GM10266 (cell line): ENCODE data around the gene RRP15.

Source experiments
- DNase-seq: peaks from one replicate; pipeline ENCODE4 v3.0.0; 2012; ENCODE audit errors: extremely low spot score
- TF ChIP-seq, protein P1 (sequence below): IDR thresholded peaks from 2 replicates; pipeline ENCODE4 v1.5.1; 2012; ENCODE audit warnings: mild to moderate bottlenecking, low read depth; ENCODE audit not compliant: control insufficient read depth, insufficient read depth; ENCODE audit errors: missing control alignments

RRP15 gene

DNA sequence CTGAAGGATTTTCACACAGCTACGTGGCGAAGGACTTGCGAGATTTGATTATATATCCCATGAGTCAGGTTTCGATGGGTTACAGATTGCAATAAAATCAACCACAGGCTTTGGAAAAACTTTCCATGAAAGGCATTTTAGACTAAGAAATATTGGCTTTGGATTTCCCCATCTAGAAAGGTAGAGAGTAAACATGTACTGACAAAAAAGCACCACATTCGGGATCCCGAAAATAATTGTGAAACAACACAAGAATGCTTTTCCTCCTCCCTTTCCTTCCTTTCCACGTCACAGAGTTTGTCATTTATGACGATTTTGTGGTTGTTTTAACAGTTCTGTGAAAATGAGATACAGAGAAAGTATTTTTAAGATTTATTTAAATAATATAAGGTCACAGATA is 98.6 kb downstream of the RRP15 start:
- TF ChIP-seq, protein P1, sequence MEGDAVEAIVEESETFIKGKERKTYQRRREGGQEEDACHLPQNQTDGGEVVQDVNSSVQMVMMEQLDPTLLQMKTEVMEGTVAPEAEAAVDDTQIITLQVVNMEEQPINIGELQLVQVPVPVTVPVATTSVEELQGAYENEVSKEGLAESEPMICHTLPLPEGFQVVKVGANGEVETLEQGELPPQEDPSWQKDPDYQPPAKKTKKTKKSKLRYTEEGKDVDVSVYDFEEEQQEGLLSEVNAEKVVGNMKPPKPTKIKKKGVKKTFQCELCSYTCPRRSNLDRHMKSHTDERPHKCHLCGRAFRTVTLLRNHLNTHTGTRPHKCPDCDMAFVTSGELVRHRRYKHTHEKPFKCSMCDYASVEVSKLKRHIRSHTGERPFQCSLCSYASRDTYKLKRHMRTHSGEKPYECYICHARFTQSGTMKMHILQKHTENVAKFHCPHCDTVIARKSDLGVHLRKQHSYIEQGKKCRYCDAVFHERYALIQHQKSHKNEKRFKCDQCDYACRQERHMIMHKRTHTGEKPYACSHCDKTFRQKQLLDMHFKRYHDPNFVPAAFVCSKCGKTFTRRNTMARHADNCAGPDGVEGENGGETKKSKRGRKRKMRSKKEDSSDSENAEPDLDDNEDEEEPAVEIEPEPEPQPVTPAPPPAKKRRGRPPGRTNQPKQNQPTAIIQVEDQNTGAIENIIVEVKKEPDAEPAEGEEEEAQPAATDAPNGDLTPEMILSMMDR = no peak
- DNase-seq = no peak

DNA sequence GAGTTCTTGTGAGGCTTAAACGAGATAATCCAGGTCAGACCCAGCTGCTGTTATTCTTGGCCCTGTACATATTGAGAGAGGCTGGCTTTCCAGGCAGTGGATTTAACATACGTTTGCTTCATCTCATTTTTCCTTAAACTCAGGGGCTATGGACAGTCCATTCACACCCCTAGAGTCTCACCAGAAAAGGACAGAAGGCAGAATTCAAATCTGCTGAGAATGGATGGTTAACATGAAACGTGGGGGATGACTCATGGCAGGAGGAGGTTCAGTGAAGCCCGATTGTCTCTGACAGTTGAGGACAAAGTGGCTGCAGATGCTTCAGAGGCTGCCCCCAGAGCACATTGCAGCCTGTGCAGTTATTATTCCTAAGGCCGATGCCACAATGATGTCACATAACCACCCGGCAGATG is 99.5 kb downstream of the RRP15 start:
- TF ChIP-seq, protein P1 = no peak
- no peak for DNase-seq
